Measurements from ENCODE around the gene SPRED2.

- no peak for TF ChIP-seq CTCF (conservative IDR thresholded peaks at IDR 0.05 in 1 of 2, IDR thresholded peaks at IDR 0.05 in 1 of 2; ENCODE audit: extremely low read depth in 1 of 2, insufficient read depth in 1 of 2, low read depth in 1 of 2, low read length in 2 of 2)
- TF ChIP-seq EZH2 (IDR thresholded peaks at IDR 0.05; ENCODE audit: borderline replicate concordance, low read length) = no peak
Observed at GRCh38 chr2:65411056-65411795, 21.2 kb downstream of the SPRED2 start.
